MM.1S (cell line): ENCODE measurements around the gene ZNHIT1.

Experiments
- CTCF ChIP-seq: fragments of 300-600 bp; sonication (generic); IDR thresholded peaks from 2 replicates; pipeline ENCODE4 v1.5.1; 2016; ENCODE audit warnings: antibody characterized with exemption, low read length, mixed read lengths
- EZH2 ChIP-seq: fragments of 300-600 bp; sonication (generic); optimal IDR thresholded peaks from 2 replicates; pipeline ENCODE3; 2017; ENCODE audit warnings: low read depth, mild to moderate bottlenecking, antibody characterized with exemption, low read length, mixed read lengths

- no peak for TF ChIP-seq EZH2
- TF ChIP-seq CTCF = no peak
These were observed 44.9 kb upstream of the ZNHIT1 start for GRCh38 chr7:101172854-101173751.
